IPS-NIHi7 (cell line): ENCODE results near the gene CPSF6.
"Not testable (repeated sequence)": the region's sequence is repeated elsewhere in the genome, so short reads cannot be mapped to it uniquely, and the experiment has no call there.

Experiments used
- DNase-seq: peaks from one replicate; pipeline ENCODE4 v3.0.0; 2012; ENCODE audit warnings: mixed read lengths; ENCODE audit errors: extremely low spot score

CPSF6 gene

GRCh38 chr12:69239352-69239921 lies at the start of gene CPSF6:
Gene CPSF6 (plus strand): TSS chr12:69239569. CDS start chr12:69239647, 78 bp downstream.
- peak; percentile 96 for DNase-seq

GRCh38 chr12:69196302-69197288 lies 42.8 kb upstream of the CPSF6 start:
- no peak for DNase-seq

GRCh38 chr12:69199976-69200375 lies 39.4 kb upstream of the CPSF6 start:
- DNase-seq = not testable (repeated sequence)

GRCh38 chr12:69204191-69204590 lies 35.2 kb upstream of the CPSF6 start:
- no peak for DNase-seq

- no peak for DNase-seq
Observed at GRCh38 chr12:69210661-69211060, 28.7 kb upstream of the CPSF6 start.

- DNase-seq = no peak
Observed at GRCh38 chr12:69211160-69211559, 28.2 kb upstream of the CPSF6 start.

- DNase-seq = no peak
Observed at GRCh38 chr12:69214169-69214568, 25.2 kb upstream of the CPSF6 start.

GRCh38 chr12:69225251-69225910 lies 14.0 kb upstream of the CPSF6 start:
- DNase-seq = no peak

GRCh38 chr12:69231479-69231878 lies 7.9 kb upstream of the CPSF6 start:
- no peak for DNase-seq

GRCh38 chr12:69238589-69239351 lies 599 bp upstream of the CPSF6 start:
- DNase-seq = no peak

- peak; percentile 23 for DNase-seq
Observed at GRCh38 chr12:69239922-69240630, 707 bp downstream of the CPSF6 start.

GRCh38 chr12:69240631-69240995 lies 1.2 kb downstream of the CPSF6 start:
- DNase-seq = no peak

GRCh38 chr12:69241438-69242092 lies 2.2 kb downstream of the CPSF6 start:
- no peak for DNase-seq

- no peak for DNase-seq
Observed at GRCh38 chr12:69243099-69244084, 4.0 kb downstream of the CPSF6 start.

- no peak for DNase-seq
Observed at GRCh38 chr12:69247268-69248018, 8.1 kb downstream of the CPSF6 start.

GRCh38 chr12:69252033-69252432 lies 12.7 kb downstream of the CPSF6 start:
- DNase-seq = no peak

GRCh38 chr12:69254046-69254445 lies 14.7 kb downstream of the CPSF6 start:
- peak; percentile 33 for DNase-seq

GRCh38 chr12:69254862-69255261 lies 15.5 kb downstream of the CPSF6 start:
- DNase-seq = no peak

- DNase-seq = no peak
Observed at GRCh38 chr12:69258655-69259054, 19.3 kb downstream of the CPSF6 start.
